A673 (cell line): ENCODE results near the gene CDKN2C.

Experiments
- CTCF ChIP-seq: fragments of 300-800, 200-600 bp; sonication (generic); conservative IDR thresholded peaks from 2 replicates; pipeline ENCODE4 v1.5.1; 2017; ENCODE audit warnings: low read depth, mild to moderate bottlenecking, antibody characterized with exemption, low read length, moderate library complexity, mixed read lengths
- EZH2 ChIP-seq: fragments of 200-600 bp; sonication (generic); IDR thresholded peaks from 2 replicates; pipeline ENCODE4 v1.6.1; 2017; ENCODE audit warnings: borderline replicate concordance, low read depth, mild to moderate bottlenecking, mixed read lengths, antibody characterized with exemption, low read length; ENCODE audit not compliant: poor library complexity, severe bottlenecking

GRCh38 chr1:50934838-50935237 is 35.2 kb upstream of the CDKN2C start:
- TF ChIP-seq CTCF (no peak), EZH2 (no peak)
